Coronary artery (tissue), 2 donors: ENCODE results near the gene GSTO2.
"Not testable (repeated sequence)": the region's sequence is repeated elsewhere in the genome, so short reads cannot be mapped to it uniquely, and the experiment has no call there.

Source experiments
- DNase-seq: peaks from one replicate; pipeline ENCODE4 v3.0.0-alpha.2; 2017; ENCODE audit warnings: low spot score
- H3K27ac ChIP-seq, 2 donors: fragments of 200-600 bp; sonication (generic); one replicate each; pipeline ENCODE4 v1.5.1; 2016 to 2019
- H3K4me3 ChIP-seq: fragments of 200-600 bp; sonication (generic); 2 replicates; pipeline ENCODE4 v1.5.1; 2016; ENCODE audit warnings: mild to moderate bottlenecking, moderate library complexity
- TF ChIP-seq, protein P1 (sequence below): fragments of 200-600 bp; sonication (generic); IDR thresholded peaks from one replicate; pipeline ENCODE4 v1.5.1; 2019; ENCODE audit warnings: antibody characterized with exemption

The GSTO2 gene

GRCh38 chr10:104246976-104247375, 22.0 kb upstream of the GSTO2 start:
- TF ChIP-seq, protein P1, sequence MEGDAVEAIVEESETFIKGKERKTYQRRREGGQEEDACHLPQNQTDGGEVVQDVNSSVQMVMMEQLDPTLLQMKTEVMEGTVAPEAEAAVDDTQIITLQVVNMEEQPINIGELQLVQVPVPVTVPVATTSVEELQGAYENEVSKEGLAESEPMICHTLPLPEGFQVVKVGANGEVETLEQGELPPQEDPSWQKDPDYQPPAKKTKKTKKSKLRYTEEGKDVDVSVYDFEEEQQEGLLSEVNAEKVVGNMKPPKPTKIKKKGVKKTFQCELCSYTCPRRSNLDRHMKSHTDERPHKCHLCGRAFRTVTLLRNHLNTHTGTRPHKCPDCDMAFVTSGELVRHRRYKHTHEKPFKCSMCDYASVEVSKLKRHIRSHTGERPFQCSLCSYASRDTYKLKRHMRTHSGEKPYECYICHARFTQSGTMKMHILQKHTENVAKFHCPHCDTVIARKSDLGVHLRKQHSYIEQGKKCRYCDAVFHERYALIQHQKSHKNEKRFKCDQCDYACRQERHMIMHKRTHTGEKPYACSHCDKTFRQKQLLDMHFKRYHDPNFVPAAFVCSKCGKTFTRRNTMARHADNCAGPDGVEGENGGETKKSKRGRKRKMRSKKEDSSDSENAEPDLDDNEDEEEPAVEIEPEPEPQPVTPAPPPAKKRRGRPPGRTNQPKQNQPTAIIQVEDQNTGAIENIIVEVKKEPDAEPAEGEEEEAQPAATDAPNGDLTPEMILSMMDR, result no peak
- Histone ChIP-seq H3K27ac (peak overlapping the region in 1 of 2 donors; percentile 56), H3K4me3 (no peak overlapping the region)
- DNase-seq, result no peak

- Histone ChIP-seq H3K4me3 (no peak overlapping the region), H3K27ac (no peak overlapping the region)
- DNase-seq, result no peak
- TF ChIP-seq, protein P1, result no peak
Observed at GRCh38 chr10:104247513-104248146, 21.4 kb upstream of the GSTO2 start.

DNA sequence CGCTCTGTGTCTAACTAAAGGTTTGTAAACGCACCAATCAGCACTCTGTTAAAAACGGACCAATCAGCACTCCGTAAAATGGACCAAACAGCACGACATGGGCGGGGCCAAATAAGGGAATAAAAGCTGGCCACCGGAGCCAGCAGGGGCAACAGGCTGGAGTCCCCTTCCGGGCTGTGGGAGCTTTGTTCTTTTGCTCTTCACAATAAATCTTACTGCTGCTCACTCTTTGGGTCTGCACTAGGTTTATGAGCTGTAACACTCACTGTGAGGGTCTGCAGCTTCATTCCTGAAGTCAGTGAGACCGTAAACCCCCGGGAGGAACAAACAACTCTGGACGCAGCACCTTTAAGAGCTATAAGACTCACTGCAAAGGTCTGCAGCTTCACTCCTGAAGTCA, 20.1 kb upstream of the GSTO2 start:
- not testable (repeated sequence) for H3K4me3 ChIP-seq, H3K27ac ChIP-seq, DNase-seq

DNA sequence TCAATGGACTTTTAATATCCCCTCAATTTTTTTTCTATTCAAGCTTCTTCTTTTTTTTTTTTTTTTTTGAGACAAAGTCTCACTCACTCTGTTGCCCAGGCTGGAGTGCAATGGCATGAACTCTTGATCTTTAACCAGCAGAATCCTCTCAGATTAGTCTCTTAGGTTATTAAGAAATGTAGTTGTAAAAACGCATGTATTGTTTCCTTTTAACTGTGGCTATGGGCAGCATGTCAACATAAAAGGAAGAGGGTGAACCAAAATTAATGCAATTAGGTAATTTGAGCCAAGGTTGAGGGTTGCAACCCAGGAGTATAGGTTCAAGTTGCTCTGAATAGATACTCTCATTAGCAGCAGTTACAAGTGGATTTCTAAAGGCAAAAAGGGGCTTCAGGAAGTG, 18.6 kb upstream of the GSTO2 start:
- no peak for DNase-seq
- Histone ChIP-seq H3K4me3 (no peak overlapping the region), H3K27ac (no peak overlapping the region)
- TF ChIP-seq, protein P1, result no peak

DNA sequence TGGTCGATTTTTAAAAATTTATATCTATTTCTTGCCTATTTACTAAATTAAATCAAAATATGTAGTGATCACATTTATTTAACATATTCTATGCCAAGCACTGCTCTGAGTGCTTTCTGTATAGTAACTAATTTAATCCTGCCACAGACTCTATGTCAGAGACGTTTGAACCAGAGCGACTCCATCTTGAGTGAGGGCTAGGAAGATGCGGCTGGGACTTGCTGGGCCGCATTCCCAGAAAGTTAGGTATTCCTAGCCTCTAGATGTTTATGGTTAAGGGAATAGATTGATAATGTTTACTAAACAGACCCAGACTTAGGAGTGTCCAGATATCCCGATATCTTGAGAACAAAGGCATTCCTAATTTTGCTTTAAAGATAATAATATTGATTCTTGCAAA, 17.5 kb upstream of the GSTO2 start:
- DNase-seq, result no peak
- Histone ChIP-seq H3K4me3 (no peak overlapping the region), H3K27ac (no peak overlapping the region)
- TF ChIP-seq, protein P1, result no peak

- Histone ChIP-seq H3K27ac (no peak overlapping the region), H3K4me3 (no peak overlapping the region)
- TF ChIP-seq, protein P1, result no peak
- DNase-seq, result no peak
Observed at GRCh38 chr10:104252368-104252767, 16.6 kb upstream of the GSTO2 start.

GRCh38 chr10:104253106-104253505, 15.9 kb upstream of the GSTO2 start:
- TF ChIP-seq, protein P1, result no peak
- DNase-seq, result no peak

More at GRCh38 chr10:104253106-104253505, 15.9 kb upstream of the GSTO2 start:
- Histone ChIP-seq H3K27ac (no peak overlapping the region), H3K4me3 (no peak overlapping the region)
